Epithelial cell of esophagus (primary cell): ENCODE measurements around the gene ARHGAP15.

Source experiments
- DNase-seq: peaks from one replicate; pipeline ENCODE4 v3.0.0; 2010; ENCODE audit warnings: low read depth
- H3K4me3 ChIP-seq: 2 replicates; pipeline ENCODE4 v1.5.1; 2011; ENCODE audit warnings: mild to moderate bottlenecking, low read length, control low read depth
- TF ChIP-seq, protein P1 (sequence below): IDR thresholded peaks from 2 replicates; pipeline ENCODE4 v1.5.1; 2011; ENCODE audit warnings: low read depth, mild to moderate bottlenecking, low read length, control low read depth, inconsistent platforms; ENCODE audit not compliant: insufficient read depth; ENCODE audit errors: missing control alignments

The ARHGAP15 gene

DNA sequence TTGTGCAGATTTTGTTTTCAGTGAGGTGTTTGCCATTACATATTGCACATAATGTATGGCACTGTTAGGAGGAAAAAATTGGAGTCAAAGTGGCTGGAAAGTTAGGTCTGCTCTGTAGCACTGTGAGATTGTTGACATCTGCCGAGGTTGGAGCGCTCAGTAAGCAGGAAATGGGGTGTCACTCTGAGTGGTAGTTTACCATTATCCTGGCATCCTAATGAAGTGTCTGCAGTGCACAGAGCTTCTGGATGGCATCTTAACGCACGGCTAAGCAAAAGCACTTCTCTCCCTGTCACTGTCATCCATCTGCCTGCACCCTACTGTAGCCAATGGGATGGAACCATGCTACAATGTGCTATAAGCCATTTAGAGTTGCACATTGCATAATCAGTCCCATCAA lies 561.9 kb downstream of the ARHGAP15 start:
- TF ChIP-seq, protein P1, sequence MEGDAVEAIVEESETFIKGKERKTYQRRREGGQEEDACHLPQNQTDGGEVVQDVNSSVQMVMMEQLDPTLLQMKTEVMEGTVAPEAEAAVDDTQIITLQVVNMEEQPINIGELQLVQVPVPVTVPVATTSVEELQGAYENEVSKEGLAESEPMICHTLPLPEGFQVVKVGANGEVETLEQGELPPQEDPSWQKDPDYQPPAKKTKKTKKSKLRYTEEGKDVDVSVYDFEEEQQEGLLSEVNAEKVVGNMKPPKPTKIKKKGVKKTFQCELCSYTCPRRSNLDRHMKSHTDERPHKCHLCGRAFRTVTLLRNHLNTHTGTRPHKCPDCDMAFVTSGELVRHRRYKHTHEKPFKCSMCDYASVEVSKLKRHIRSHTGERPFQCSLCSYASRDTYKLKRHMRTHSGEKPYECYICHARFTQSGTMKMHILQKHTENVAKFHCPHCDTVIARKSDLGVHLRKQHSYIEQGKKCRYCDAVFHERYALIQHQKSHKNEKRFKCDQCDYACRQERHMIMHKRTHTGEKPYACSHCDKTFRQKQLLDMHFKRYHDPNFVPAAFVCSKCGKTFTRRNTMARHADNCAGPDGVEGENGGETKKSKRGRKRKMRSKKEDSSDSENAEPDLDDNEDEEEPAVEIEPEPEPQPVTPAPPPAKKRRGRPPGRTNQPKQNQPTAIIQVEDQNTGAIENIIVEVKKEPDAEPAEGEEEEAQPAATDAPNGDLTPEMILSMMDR: no peak
- no peak overlapping the region for H3K4me3 ChIP-seq
- DNase-seq: no peak

DNA sequence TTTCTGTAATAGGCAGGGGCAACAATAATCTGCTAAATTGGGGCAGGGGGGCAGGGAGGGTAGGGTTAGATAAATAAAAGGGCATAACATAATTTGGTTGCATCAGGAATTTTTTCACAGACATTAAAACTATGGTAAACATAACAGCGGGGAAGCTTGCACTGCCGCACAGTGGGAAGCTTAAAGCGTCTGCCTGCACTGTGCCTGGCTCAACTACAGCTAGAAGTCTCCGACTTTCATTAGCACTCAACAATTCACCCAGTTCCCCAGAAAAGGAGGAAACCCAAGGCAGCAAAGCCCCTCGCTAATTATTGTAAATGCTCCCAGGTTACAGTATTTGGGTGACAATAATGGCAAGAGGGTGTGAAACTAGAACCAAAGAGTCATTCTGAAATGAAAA lies 562.9 kb downstream of the ARHGAP15 start:
- DNase-seq: no peak
- H3K4me3 ChIP-seq: no peak overlapping the region
- TF ChIP-seq, protein P1: no peak

DNA sequence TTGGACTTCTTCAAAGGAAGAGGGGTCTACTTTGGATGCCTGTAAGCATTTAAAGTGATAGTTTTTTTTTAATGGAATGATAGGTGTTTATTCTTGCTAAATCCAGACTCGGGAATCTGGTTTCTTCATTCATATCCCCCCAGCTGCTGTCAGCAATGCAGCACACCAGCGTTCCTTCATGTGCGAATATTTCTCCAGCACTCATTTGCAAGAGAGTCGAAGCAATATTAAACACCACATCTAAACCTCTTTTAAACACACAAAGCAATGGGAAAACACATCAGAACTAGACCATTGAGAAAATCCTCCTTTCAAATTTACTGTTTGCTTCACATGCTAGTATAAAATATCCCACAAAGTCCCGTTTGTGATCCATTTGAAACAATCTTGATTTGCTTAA lies 563.7 kb downstream of the ARHGAP15 start:
- TF ChIP-seq, protein P1: no peak
- DNase-seq: no peak
- H3K4me3 ChIP-seq: no peak overlapping the region

DNA sequence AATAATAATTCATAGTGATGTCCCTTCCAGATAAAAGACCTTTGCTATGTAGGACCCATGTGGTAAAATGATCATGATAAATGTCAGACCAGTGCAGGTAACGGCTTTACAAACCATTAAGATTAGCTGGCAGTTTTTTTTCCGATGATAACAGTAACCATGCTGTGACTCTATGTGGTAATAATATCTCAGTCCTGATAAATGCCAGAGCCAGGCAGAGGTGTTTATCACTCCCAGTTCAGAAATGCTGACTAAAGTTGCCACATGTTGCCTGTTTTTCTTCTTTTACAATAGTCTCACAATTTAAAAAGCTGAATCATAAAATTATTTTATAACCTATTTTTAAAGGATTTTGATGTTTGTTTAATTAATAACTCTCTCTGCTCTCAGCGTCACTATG lies 565.1 kb downstream of the ARHGAP15 start:
- TF ChIP-seq, protein P1: no peak
- no peak overlapping the region for H3K4me3 ChIP-seq
- no peak for DNase-seq

GRCh38 chr2:143696651-143697050 lies 567.4 kb downstream of the ARHGAP15 start:
- H3K4me3 ChIP-seq: no peak overlapping the region
- TF ChIP-seq, protein P1: no peak
- DNase-seq: no peak

DNA sequence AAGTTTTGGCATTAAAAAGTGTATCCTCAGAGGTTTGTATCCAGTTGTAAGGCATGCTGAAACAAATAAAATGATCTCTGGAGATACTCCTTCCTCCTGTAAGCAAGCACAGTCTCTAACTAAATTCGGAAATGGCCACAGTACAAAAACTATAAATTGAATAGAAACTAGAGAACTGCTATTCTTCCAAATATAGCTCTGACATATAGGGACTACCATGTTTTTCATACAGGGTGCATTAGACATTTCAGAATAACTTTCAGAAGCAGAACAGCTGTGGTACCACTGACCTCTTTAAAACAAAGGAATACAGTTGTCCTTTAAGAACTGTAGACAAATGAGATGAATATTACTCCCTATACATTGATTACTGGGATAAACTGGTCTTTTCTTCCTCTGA lies 568.5 kb downstream of the ARHGAP15 start:
- no peak overlapping the region for H3K4me3 ChIP-seq
- DNase-seq: no peak
- TF ChIP-seq, protein P1: no peak

- no peak for DNase-seq
- no peak overlapping the region for H3K4me3 ChIP-seq
- TF ChIP-seq, protein P1: no peak
These were observed 569.1 kb downstream of the ARHGAP15 start for GRCh38 chr2:143698352-143698751.
